Caco-2 (cell line): ENCODE results near the gene AUH. TPM values are rescaled to one million over a fixed set of nuclear protein-coding genes. Genes with fewer than 3 reads are reported as not detected.

Experiments used
- BruUV-seq: library from RNA; stranded (reverse); fragments of 400-500 nt; replicated peaks from 2 replicates; lab custom pipeline; 2021; lab: Mats Ljungman, UMichigan
- CTCF ChIA-PET: fragments of 300-600 bp; sonication (Branson Sonifier 250); formaldehyde crosslinking; loops from one replicate; lab custom pipeline; 2022; ENCODE audit warnings: antibody characterized with exemption; lab: Charles Lee
- POLR2A ChIA-PET: fragments of 300-600 bp; sonication (Branson Sonifier 250); formaldehyde crosslinking; loops from one replicate; lab custom pipeline; 2022; ENCODE audit warnings: antibody characterized with exemption; lab: Charles Lee
- DNase-seq, 2 experiments: peaks; one replicate each; pipeline versions ENCODE4 v3.0.0 to v3.0.0-alpha.2; 2020 to 2022
- H3K27me3 ChIP-seq: replicated peaks from 2 replicates; pipeline ENCODE4 v1.6.0; 2011; ENCODE audit warnings: low read length; ENCODE audit not compliant: control insufficient read depth, insufficient read depth
- H3K36me3 ChIP-seq: 2 replicates; pipeline ENCODE4 v1.5.1; 2011; ENCODE audit warnings: low read length; ENCODE audit not compliant: control insufficient read depth, insufficient read depth
- H3K4me1 ChIP-seq: fragments of 250-450 bp; sonication (Bioruptor Pico); 2 replicates; pipeline ENCODE4 v1.5.1; 2020; ENCODE audit warnings: mild to moderate bottlenecking
- H3K4me3 ChIP-seq: 2 replicates; pipeline ENCODE4 v1.5.1; 2011; ENCODE audit warnings: low read depth, mild to moderate bottlenecking, control low read depth, low read length
- H3K9me3 ChIP-seq: fragments of 250-450 bp; sonication (Bioruptor Pico); 2 replicates; pipeline ENCODE4 v1.5.1; 2020; ENCODE audit warnings: mild to moderate bottlenecking, moderate library complexity
- H3K27ac Mint-ChIP-seq: one replicate; pipeline ENCODE4 v1.8.0; 2022; ENCODE audit warnings: mixed read lengths; ENCODE audit not compliant: unreplicated experiment
- H3K27me3 Mint-ChIP-seq: one replicate; pipeline ENCODE4 v1.8.0; 2022; ENCODE audit warnings: mixed read lengths; ENCODE audit not compliant: insufficient read depth, unreplicated experiment
- H3K36me3 Mint-ChIP-seq: one replicate; pipeline ENCODE4 v1.8.0; 2022; ENCODE audit warnings: mild to moderate bottlenecking, mixed read lengths; ENCODE audit not compliant: insufficient read depth, unreplicated experiment
- H3K4me1 Mint-ChIP-seq: one replicate; pipeline ENCODE4 v1.8.0; 2022; ENCODE audit warnings: low read depth, mixed read lengths; ENCODE audit not compliant: unreplicated experiment
- H3K4me3 Mint-ChIP-seq: one replicate; pipeline ENCODE4 v1.8.0; 2022; ENCODE audit warnings: mild to moderate bottlenecking, moderate library complexity, mixed read lengths; ENCODE audit not compliant: unreplicated experiment
- H3K9me3 Mint-ChIP-seq: one replicate; pipeline ENCODE4 v1.8.0; 2022; ENCODE audit warnings: mixed read lengths; ENCODE audit not compliant: unreplicated experiment
- intact Hi-C: fragments of 100-400 bp; cut with micrococcal nuclease; formaldehyde crosslinking; loops from one replicate; pipeline ENCODE4 v1.10.0; 2022; ENCODE audit not compliant: unreplicated experiment
- total RNA-seq: library from RNA; stranded (reverse); gene quantifications from 2 replicates; pipeline ENCODE4 v1.2.3, GENCODE V29; 2022
- TF ChIP-seq, protein P1 (sequence below), 2 experiments: fragments of 200-600 bp in 1 of 2; IDR thresholded peaks; 1 replicate in 1 of 2; 2 replicates in 1 of 2; pipeline versions ENCODE4 v1.5.1 to v1.8.0; 2011 to 2022; ENCODE audit warnings: antibody characterized with exemption in 1 of 2, control low read depth in 1 of 2, inconsistent platforms in 1 of 2, low read depth in 1 of 2, low read length in 1 of 2, mild to moderate bottlenecking in 1 of 2, moderate library complexity in 1 of 2; ENCODE audit not compliant: insufficient read depth in 1 of 2, severe bottlenecking in 1 of 2, unreplicated experiment in 1 of 2

Gene AUH
- total RNA-seq, 1 experiment from 2014 or later = 10.3 TPM

DNA sequence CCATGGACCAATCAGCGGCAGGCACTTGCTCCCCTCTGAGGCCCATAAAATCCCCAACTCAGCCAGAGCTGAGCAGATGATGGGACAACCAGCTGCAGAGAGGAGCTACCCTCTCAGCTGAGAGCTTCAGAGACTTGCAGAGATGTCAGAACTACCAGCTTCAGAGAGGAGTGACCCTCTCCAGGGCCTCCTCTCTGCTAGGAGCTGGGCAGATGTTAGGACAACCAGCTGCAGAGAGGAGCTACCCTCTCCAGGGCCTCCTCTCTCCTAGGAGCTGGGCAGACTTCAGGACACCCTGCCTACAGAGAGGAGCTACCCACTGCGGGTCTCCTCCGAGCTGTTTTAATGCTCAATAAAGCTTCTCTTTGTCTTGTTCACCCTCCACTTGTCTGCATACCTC lies 3.0 kb upstream of the AUH start:
- TF ChIP-seq, protein P1, sequence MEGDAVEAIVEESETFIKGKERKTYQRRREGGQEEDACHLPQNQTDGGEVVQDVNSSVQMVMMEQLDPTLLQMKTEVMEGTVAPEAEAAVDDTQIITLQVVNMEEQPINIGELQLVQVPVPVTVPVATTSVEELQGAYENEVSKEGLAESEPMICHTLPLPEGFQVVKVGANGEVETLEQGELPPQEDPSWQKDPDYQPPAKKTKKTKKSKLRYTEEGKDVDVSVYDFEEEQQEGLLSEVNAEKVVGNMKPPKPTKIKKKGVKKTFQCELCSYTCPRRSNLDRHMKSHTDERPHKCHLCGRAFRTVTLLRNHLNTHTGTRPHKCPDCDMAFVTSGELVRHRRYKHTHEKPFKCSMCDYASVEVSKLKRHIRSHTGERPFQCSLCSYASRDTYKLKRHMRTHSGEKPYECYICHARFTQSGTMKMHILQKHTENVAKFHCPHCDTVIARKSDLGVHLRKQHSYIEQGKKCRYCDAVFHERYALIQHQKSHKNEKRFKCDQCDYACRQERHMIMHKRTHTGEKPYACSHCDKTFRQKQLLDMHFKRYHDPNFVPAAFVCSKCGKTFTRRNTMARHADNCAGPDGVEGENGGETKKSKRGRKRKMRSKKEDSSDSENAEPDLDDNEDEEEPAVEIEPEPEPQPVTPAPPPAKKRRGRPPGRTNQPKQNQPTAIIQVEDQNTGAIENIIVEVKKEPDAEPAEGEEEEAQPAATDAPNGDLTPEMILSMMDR (IDR thresholded peaks at IDR 0.05; ENCODE audit: insufficient read depth in 1 of 2, low read depth in 1 of 2, low read length in 1 of 2, severe bottlenecking in 1 of 2, unreplicated experiment in 1 of 2) = no peak
- Mint-ChIP-seq H3K9me3 (peaks cover 9% of the 10 kb centered on the region), H3K36me3 (no peaks in the 10 kb centered on the region), H3K4me3 (no peak overlapping the region), H3K27ac (no peak overlapping the region), H3K4me1 (peaks cover 7% of the 10 kb centered on the region), H3K27me3 (no peaks in the 10 kb centered on the region)
- Histone ChIP-seq H3K36me3 (no peaks in the 10 kb centered on the region), H3K9me3 (no peaks in the 10 kb centered on the region), H3K4me1 (peaks cover 5% of the 10 kb centered on the region; the same call in 1 of the 2 replicates), H3K4me3 (no peak overlapping the region), H3K27me3 (no peaks in the 10 kb centered on the region)
- CTCF ChIA-PET = interaction anchor here (0.6 kb wide), 1 partner anchor 59 kb away, joined by 3 read pairs; the partner anchor contains the start of gene NFIL3
- no peak for DNase-seq
- BruUV-seq = no TSS peak
- POLR2A ChIA-PET = no interaction called here
- intact Hi-C loops = loop anchor here (5.0 kb wide), 1 partner anchor 167 kb away; no protein-coding TSS in a partner anchor

DNA sequence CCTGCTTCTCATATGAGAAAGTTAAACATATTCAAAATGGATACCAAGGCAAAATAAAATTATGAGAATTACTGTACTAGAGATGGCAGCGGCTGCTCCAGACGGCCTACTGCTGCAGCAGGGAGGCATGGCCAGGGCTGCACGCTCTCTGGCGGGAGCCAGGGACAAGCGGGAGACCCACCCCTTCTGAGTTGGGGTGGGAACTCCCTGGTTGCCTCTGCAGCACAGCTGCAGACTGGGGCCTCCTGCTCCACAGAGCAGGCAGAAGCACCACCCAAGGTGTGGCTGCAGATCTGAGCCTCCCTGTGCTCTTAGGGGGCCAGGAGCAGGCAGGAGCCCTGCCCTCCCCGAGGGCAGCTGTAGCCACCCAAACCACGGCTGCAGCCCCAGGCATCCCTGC lies 2.3 kb upstream of the AUH start:
- POLR2A ChIA-PET = no interaction called here
- DNase-seq = no peak
- H3K4me1 Mint-ChIP-seq = peaks cover 7% of the 10 kb centered on the region
- Histone ChIP-seq H3K36me3 (no peaks in the 10 kb centered on the region), H3K27me3 (no peaks in the 10 kb centered on the region), H3K9me3 (no peaks in the 10 kb centered on the region), H3K4me1 (peaks cover 5% of the 10 kb centered on the region; the same call in 1 of the 2 replicates), H3K4me3 (no peak overlapping the region)
- peaks cover 9% of the 10 kb centered on the region for H3K9me3 Mint-ChIP-seq
- no peak overlapping the region for H3K27ac Mint-ChIP-seq
- intact Hi-C loops = loop anchor here (5.0 kb wide), 1 partner anchor 167 kb away; no protein-coding TSS in a partner anchor
- no peak overlapping the region for H3K4me3 Mint-ChIP-seq
- no peaks in the 10 kb centered on the region for H3K36me3 Mint-ChIP-seq
- H3K27me3 Mint-ChIP-seq = no peaks in the 10 kb centered on the region
- TF ChIP-seq, protein P1 (IDR thresholded peaks at IDR 0.05; ENCODE audit: insufficient read depth in 1 of 2, low read depth in 1 of 2, low read length in 1 of 2, severe bottlenecking in 1 of 2, unreplicated experiment in 1 of 2) = no peak
- no TSS peak for BruUV-seq
- CTCF ChIA-PET = no interaction called here

DNA sequence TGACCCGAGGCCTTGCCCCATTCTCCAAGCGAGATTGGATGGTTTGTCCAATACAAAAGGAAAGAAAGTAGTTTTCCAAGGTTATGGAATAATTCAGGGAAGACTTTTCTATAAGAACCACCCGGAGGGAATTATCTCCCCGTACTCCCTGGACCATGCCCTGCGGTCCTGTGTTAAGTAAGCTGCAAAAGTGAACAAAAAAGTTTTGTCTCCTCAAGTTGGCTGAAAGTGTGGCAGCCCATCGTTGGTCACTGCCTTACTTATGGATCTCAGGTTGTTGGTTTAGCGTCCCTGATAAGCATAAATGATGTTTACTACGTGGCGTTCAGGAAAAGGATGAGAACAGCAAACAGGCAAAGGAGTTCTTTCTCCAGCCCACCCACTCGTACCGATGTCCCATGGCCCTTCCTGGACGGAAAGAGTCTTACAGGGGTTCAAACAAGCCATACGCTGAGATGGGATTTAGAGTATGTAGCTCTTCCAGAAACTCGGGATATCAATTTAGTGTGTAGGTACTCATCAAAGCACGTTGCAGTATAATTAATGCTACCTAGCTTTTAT lies 413 bp upstream of the AUH start:
- H3K4me3 ChIP-seq = peak overlapping the region; percentile 93
- ChIA-PET POLR2A (no interaction called here), CTCF (no interaction called here)
- no peaks in the 10 kb centered on the region for H3K36me3 Mint-ChIP-seq
- TF ChIP-seq, protein P1 (IDR thresholded peaks at IDR 0.05; ENCODE audit: insufficient read depth in 1 of 2, low read depth in 1 of 2, low read length in 1 of 2, severe bottlenecking in 1 of 2, unreplicated experiment in 1 of 2) = no peak
- H3K4me1 ChIP-seq = peaks cover 5% of the 10 kb centered on the region; the same call in 1 of the 2 replicates
- H3K27me3 Mint-ChIP-seq = no peaks in the 10 kb centered on the region
- H3K27me3 ChIP-seq = no peaks in the 10 kb centered on the region
- H3K27ac Mint-ChIP-seq = no peak overlapping the region
- no peak for DNase-seq
- intact Hi-C loops = loop anchor here (5.0 kb wide), 1 partner anchor 165 kb away; no protein-coding TSS in a partner anchor
- no peaks in the 10 kb centered on the region for H3K36me3 ChIP-seq
- no TSS peak for BruUV-seq
- H3K9me3 Mint-ChIP-seq = no peaks in the 10 kb centered on the region
- H3K4me1 Mint-ChIP-seq = peaks cover 7% of the 10 kb centered on the region
- H3K4me3 Mint-ChIP-seq = peak overlapping the region; percentile 92
- no peaks in the 10 kb centered on the region for H3K9me3 ChIP-seq
